Activated CD4-positive, CD25-positive, alpha-beta regulatory T cell treated with anti-CD3 and anti-CD28 coated beads, Interleukin-2, amount 50 U/mL, for 24 hours (primary cell): ENCODE results near the gene MAP7D2.

ENCODE experiments used
- ATAC-seq, 2 donors: fragments of 150-1000 bp; cut with Tn5 transposase; one replicate each; pipeline ENCODE4 v1.10.0; 2021; ENCODE audit warnings: mild to moderate bottlenecking in 1 of 2, moderate library complexity in 1 of 2

Gene MAP7D2

GRCh38 chrX:20038966-20039365 lies 77.7 kb downstream of the MAP7D2 start:
- ATAC-seq = no peak

- ATAC-seq = no peak
Measured at GRCh38 chrX:20037186-20037585, 79.5 kb downstream of the MAP7D2 start.

GRCh38 chrX:20032201-20032600 lies 84.5 kb downstream of the MAP7D2 start:
- no peak for ATAC-seq

- no peak for ATAC-seq
Measured at GRCh38 chrX:20029728-20030127, 87.0 kb downstream of the MAP7D2 start.

GRCh38 chrX:20028588-20028987 lies 88.1 kb downstream of the MAP7D2 start:
- no peak for ATAC-seq

- ATAC-seq = no peak
Measured at GRCh38 chrX:20026278-20026677, 90.4 kb downstream of the MAP7D2 start.

GRCh38 chrX:20019672-20020365 lies 96.9 kb downstream of the MAP7D2 start:
- no peak for ATAC-seq

- no peak for ATAC-seq
Measured at GRCh38 chrX:20016616-20016945, 100.1 kb downstream of the MAP7D2 start.

- no peak for ATAC-seq
Measured at GRCh38 chrX:20015945-20016615, 100.6 kb downstream of the MAP7D2 start.

- ATAC-seq = no peak
Measured at GRCh38 chrX:20015422-20015821, 101.3 kb downstream of the MAP7D2 start.

- ATAC-seq = no peak
Measured at GRCh38 chrX:20011608-20012007, 105.1 kb downstream of the MAP7D2 start.

- ATAC-seq = no peak
Measured at GRCh38 chrX:20007962-20008622, 108.6 kb downstream of the MAP7D2 start.

- no peak for ATAC-seq
Measured at GRCh38 chrX:20005883-20006282, 110.8 kb downstream of the MAP7D2 start.

- no peak for ATAC-seq
Measured at GRCh38 chrX:20001588-20001987, 115.1 kb downstream of the MAP7D2 start.

GRCh38 chrX:19991350-19991718 lies 125.4 kb downstream of the MAP7D2 start:
- no peak for ATAC-seq

- ATAC-seq = peak; percentile 93 to 95
Measured at GRCh38 chrX:19990556-19991349, 126.0 kb downstream of the MAP7D2 start, which contains the start of gene BCLAF3. Gene BCLAF3 (minus strand): TSS chrX:19991061. CDS start chrX:19970264, 20,797 bp downstream.

- ATAC-seq = peak; percentile 4 to 10
Measured at GRCh38 chrX:19990151-19990555, 126.6 kb downstream of the MAP7D2 start.

- ATAC-seq = no peak
Measured at GRCh38 chrX:19987856-19988255, 128.9 kb downstream of the MAP7D2 start.

- no peak for ATAC-seq
Measured at GRCh38 chrX:19986531-19986930, 130.2 kb downstream of the MAP7D2 start.

- no peak for ATAC-seq
Measured at GRCh38 chrX:19981947-19982346, 134.8 kb downstream of the MAP7D2 start.

- no peak for ATAC-seq
Measured at GRCh38 chrX:19975845-19976244, 140.9 kb downstream of the MAP7D2 start.

GRCh38 chrX:19972984-19973383 lies 143.7 kb downstream of the MAP7D2 start:
- ATAC-seq = peak in 1 of 2 donors; percentile 62

GRCh38 chrX:19968276-19968675 lies 148.4 kb downstream of the MAP7D2 start:
- no peak for ATAC-seq
